Activated B cell treated with CpG ODN at 0.5 μM for 24 hours (primary cell): ENCODE measurements around the gene KIF21B. TPM values are rescaled to one million over a fixed set of nuclear protein-coding genes. Genes with fewer than 3 reads are reported as not detected.

Source experiments
- ATAC-seq: fragments of 200-7000 bp; cut with Tn5 transposase; one replicate; pipeline ENCODE4 v1.10.0; 2021; ENCODE audit warnings: low read depth, mild to moderate bottlenecking, moderate library complexity
- CTCF ChIA-PET: fragments of 350-600 bp; sonication (Branson Sonifier 250); formaldehyde crosslinking; loops from one replicate; lab custom pipeline; 2021; ENCODE audit warnings: antibody characterized with exemption; lab: Charles Lee
- POLR2A ChIA-PET: fragments of 350-600 bp; sonication (Branson Sonifier 250); formaldehyde crosslinking; loops from one replicate; lab custom pipeline; 2021; ENCODE audit warnings: antibody characterized with exemption; lab: Charles Lee
- DNase-seq: peaks from one replicate; pipeline ENCODE4 v3.0.0; 2022
- H3K27ac Mint-ChIP-seq: one replicate; pipeline ENCODE4 v1.8.0; 2020; ENCODE audit warnings: mixed read lengths
- H3K27me3 Mint-ChIP-seq: one replicate; pipeline ENCODE4 v1.8.0; 2021; ENCODE audit warnings: mixed read lengths
- H3K36me3 Mint-ChIP-seq: one replicate; pipeline ENCODE4 v1.8.0; 2021; ENCODE audit warnings: low read depth, mixed read lengths
- H3K4me1 Mint-ChIP-seq: one replicate; pipeline ENCODE4 v1.8.0; 2021; ENCODE audit warnings: mixed read lengths
- H3K4me3 Mint-ChIP-seq: one replicate; pipeline ENCODE4 v1.8.0; 2020; ENCODE audit warnings: mild to moderate bottlenecking, mixed read lengths
- H3K9me3 Mint-ChIP-seq: one replicate; pipeline ENCODE4 v1.8.0; 2020; ENCODE audit warnings: mixed read lengths
- CTCF ChIP-seq: fragments of 200-600 bp; IDR thresholded peaks from one replicate; pipeline ENCODE4 v1.8.0; 2022; ENCODE audit warnings: antibody characterized with exemption, mild to moderate bottlenecking
- intact Hi-C: fragments of 100-400 bp; cut with micrococcal nuclease; formaldehyde crosslinking; loops from one replicate; pipeline ENCODE4 v1.15.1; 2024
- total RNA-seq: library from RNA; stranded (reverse); gene quantifications from 2 replicates; pipeline ENCODE4 v1.2.3, GENCODE V29; 2022

Gene KIF21B
- total RNA-seq, 1 donor from 2014 or later = 31.8 TPM

GRCh38 chr1:201004154-201004553 is 19.4 kb downstream of the KIF21B start:
- TF ChIP-seq CTCF = no peak
- ATAC-seq (no peak), DNase-seq (no peak)
- no peaks in the 10 kb centered on the region for H3K27me3 Mint-ChIP-seq
- H3K36me3 Mint-ChIP-seq = peaks cover 24% of the 10 kb centered on the region
- no peaks in the 10 kb centered on the region for H3K9me3 Mint-ChIP-seq
- H3K4me1 Mint-ChIP-seq = no peaks in the 10 kb centered on the region
- H3K4me3 Mint-ChIP-seq = no peak overlapping the region
- H3K27ac Mint-ChIP-seq = no peak overlapping the region
- intact Hi-C loops = no loop called here
- POLR2A ChIA-PET = no interaction called here
- CTCF ChIA-PET = no interaction called here

GRCh38 chr1:201002510-201002909 is 21.0 kb downstream of the KIF21B start:
- Mint-ChIP-seq H3K4me1 (no peaks in the 10 kb centered on the region), H3K27ac (no peak overlapping the region), H3K9me3 (no peaks in the 10 kb centered on the region), H3K4me3 (no peak overlapping the region), H3K36me3 (peaks cover 31% of the 10 kb centered on the region), H3K27me3 (no peaks in the 10 kb centered on the region)
- intact Hi-C loops = no loop called here
- POLR2A ChIA-PET = no interaction called here
- DNase-seq = no peak
- no peak for TF ChIP-seq CTCF
- ATAC-seq = no peak
- CTCF ChIA-PET = no interaction called here

GRCh38 chr1:201001962-201002361 is 21.6 kb downstream of the KIF21B start:
- no peak for ATAC-seq
- intact Hi-C loops = no loop called here

GRCh38 chr1:201000391-201000790 is 23.1 kb downstream of the KIF21B start:
- H3K4me1 Mint-ChIP-seq = no peaks in the 10 kb centered on the region
- no peaks in the 10 kb centered on the region for H3K9me3 Mint-ChIP-seq
- no peak overlapping the region for H3K27ac Mint-ChIP-seq
- intact Hi-C loops = no loop called here
- ChIA-PET CTCF (no interaction called here), POLR2A (no interaction called here)
- H3K36me3 Mint-ChIP-seq = peaks cover 52% of the 10 kb centered on the region
- no peak for DNase-seq
- H3K27me3 Mint-ChIP-seq = no peaks in the 10 kb centered on the region
- no peak overlapping the region for H3K4me3 Mint-ChIP-seq
- no peak for TF ChIP-seq CTCF
- no peak for ATAC-seq

More at GRCh38 chr1:201001962-201002361, 21.6 kb downstream of the KIF21B start:
- Mint-ChIP-seq H3K27me3 (no peaks in the 10 kb centered on the region), H3K36me3 (peaks cover 37% of the 10 kb centered on the region), H3K4me3 (no peak overlapping the region), H3K9me3 (no peaks in the 10 kb centered on the region), H3K27ac (no peak overlapping the region), H3K4me1 (no peaks in the 10 kb centered on the region)
- TF ChIP-seq CTCF = no peak
- ChIA-PET POLR2A (no interaction called here), CTCF (no interaction called here)
- DNase-seq = no peak

GRCh38 chr1:200999667-201000066 is 23.8 kb downstream of the KIF21B start:
- no peak for ATAC-seq
- Mint-ChIP-seq H3K9me3 (no peaks in the 10 kb centered on the region), H3K4me3 (no peak overlapping the region), H3K36me3 (peaks cover 56% of the 10 kb centered on the region), H3K27me3 (no peaks in the 10 kb centered on the region), H3K4me1 (no peaks in the 10 kb centered on the region), H3K27ac (no peak overlapping the region)
- TF ChIP-seq CTCF = no peak
- no peak for DNase-seq
- CTCF ChIA-PET = no interaction called here
- POLR2A ChIA-PET = no interaction called here
- intact Hi-C loops = no loop called here
